Tibial artery (tissue), 4 donors: ENCODE measurements around the gene C4orf36.

Experiments used
- DNase-seq, 2 donors: peaks; one replicate each; pipeline ENCODE4 v3.0.0-alpha.2; 2019
- H3K27ac ChIP-seq, 2 donors: fragments of 200-600 bp; sonication (generic) in 1 of 2; 1 replicate in 1 of 2; 2 replicates in 1 of 2; pipeline ENCODE4 v1.5.1; 2018 to 2019; ENCODE audit warnings: mild to moderate bottlenecking in 1 of 2
- H3K27me3 ChIP-seq, 2 donors: fragments of 200-600 bp; sonication (generic) in 1 of 2; one replicate each; pipeline versions ENCODE4 v1.5.1 to v1.6.0; 2016 to 2019
- H3K36me3 ChIP-seq, 3 donors: fragments of 200-600 bp; sonication (generic) in 2 of 3; one replicate each; pipeline ENCODE4 v1.5.1; 2016 to 2019; ENCODE audit warnings: mild to moderate bottlenecking in 2 of 3
- H3K4me1 ChIP-seq, 4 donors: fragments of 200-600 bp; sonication (generic) in 2 of 4; 1 replicate in 3 of 4; 2 replicates in 1 of 4; pipeline ENCODE4 v1.5.1; 2016 to 2019
- H3K4me3 ChIP-seq, 2 donors: fragments of 200-600 bp; sonication (generic) in 1 of 2; 1 replicate in 1 of 2; 2 replicates in 1 of 2; pipeline ENCODE4 v1.5.1; 2018 to 2019; ENCODE audit warnings: mild to moderate bottlenecking in 2 of 2
- H3K9me3 ChIP-seq, 3 donors: fragments of 200-600 bp; sonication (generic) in 1 of 3; one replicate each; pipeline ENCODE4 v1.5.1; 2016 to 2019
- intact Hi-C: fragments of 100-400 bp; cut with DNase I; formaldehyde crosslinking; loops from one replicate; pipeline ENCODE4 v1.15.0; 2023; ENCODE audit warnings: low total_unique reads
- TF ChIP-seq, protein P1 (sequence below), 2 experiments: fragments of 200-600 bp in 1 of 2; fragments of 450-650 bp in 1 of 2; IDR thresholded peaks; one replicate each; pipeline ENCODE4 v1.5.1; 2017 to 2019; ENCODE audit warnings: antibody characterized with exemption in 2 of 2, mild to moderate bottlenecking in 1 of 2, moderate library complexity in 1 of 2

The C4orf36 gene

GRCh38 chr4:86896596-86896995 is 4.4 kb upstream of the C4orf36 start:
- Histone ChIP-seq H3K27ac (no peak overlapping the region), H3K9me3 (no peaks in the 10 kb centered on the region), H3K4me3 (no peak overlapping the region), H3K27me3 (no peaks in the 10 kb centered on the region), H3K4me1 (peaks cover 0 to 13% (median 2%) of the 10 kb centered on the region in 4 donors), H3K36me3 (no peaks in the 10 kb centered on the region)
- TF ChIP-seq, protein P1, sequence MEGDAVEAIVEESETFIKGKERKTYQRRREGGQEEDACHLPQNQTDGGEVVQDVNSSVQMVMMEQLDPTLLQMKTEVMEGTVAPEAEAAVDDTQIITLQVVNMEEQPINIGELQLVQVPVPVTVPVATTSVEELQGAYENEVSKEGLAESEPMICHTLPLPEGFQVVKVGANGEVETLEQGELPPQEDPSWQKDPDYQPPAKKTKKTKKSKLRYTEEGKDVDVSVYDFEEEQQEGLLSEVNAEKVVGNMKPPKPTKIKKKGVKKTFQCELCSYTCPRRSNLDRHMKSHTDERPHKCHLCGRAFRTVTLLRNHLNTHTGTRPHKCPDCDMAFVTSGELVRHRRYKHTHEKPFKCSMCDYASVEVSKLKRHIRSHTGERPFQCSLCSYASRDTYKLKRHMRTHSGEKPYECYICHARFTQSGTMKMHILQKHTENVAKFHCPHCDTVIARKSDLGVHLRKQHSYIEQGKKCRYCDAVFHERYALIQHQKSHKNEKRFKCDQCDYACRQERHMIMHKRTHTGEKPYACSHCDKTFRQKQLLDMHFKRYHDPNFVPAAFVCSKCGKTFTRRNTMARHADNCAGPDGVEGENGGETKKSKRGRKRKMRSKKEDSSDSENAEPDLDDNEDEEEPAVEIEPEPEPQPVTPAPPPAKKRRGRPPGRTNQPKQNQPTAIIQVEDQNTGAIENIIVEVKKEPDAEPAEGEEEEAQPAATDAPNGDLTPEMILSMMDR (IDR thresholded peaks at IDR 0.05), result no peak
- no peak for DNase-seq
- intact Hi-C loops, result no loop called here

GRCh38 chr4:86895692-86896488 is 3.7 kb upstream of the C4orf36 start:
- Histone ChIP-seq H3K27ac (no peak overlapping the region), H3K9me3 (no peaks in the 10 kb centered on the region), H3K4me3 (no peak overlapping the region), H3K4me1 (peaks cover 0 to 17% (median 3%) of the 10 kb centered on the region in 4 donors), H3K36me3 (no peaks in the 10 kb centered on the region), H3K27me3 (no peaks in the 10 kb centered on the region)
- TF ChIP-seq, protein P1 (IDR thresholded peaks at IDR 0.05), result peak; percentile 72 to 74
- intact Hi-C loops, result no loop called here
- DNase-seq, result no peak

DNA sequence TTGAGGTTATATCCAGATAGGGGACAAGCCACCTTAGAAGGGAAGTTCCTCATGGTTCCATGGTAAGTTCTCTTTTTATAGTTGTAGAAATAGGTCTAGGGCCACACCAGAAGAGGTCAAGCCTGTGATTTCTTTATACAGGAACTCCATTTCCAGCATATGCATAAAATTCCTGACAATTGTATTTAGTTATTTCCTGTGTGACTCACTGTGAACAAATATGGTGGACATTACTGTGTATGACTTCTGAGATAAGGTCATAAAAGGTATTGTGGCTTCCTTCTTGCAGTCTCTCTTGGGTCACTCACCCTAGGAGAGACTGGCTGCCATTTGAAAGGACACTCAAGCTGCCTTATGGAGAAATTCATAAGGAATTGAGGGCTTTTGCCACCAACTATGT is 2.2 kb upstream of the C4orf36 start:
- Histone ChIP-seq H3K27me3 (no peaks in the 10 kb centered on the region), H3K4me3 (no peak overlapping the region), H3K27ac (no peak overlapping the region), H3K9me3 (no peaks in the 10 kb centered on the region), H3K36me3 (no peaks in the 10 kb centered on the region), H3K4me1 (peaks cover 0 to 17% (median 3%) of the 10 kb centered on the region in 4 donors)
- TF ChIP-seq, protein P1 (IDR thresholded peaks at IDR 0.05), result no peak
- DNase-seq, result no peak
- intact Hi-C loops, result no loop called here

DNA sequence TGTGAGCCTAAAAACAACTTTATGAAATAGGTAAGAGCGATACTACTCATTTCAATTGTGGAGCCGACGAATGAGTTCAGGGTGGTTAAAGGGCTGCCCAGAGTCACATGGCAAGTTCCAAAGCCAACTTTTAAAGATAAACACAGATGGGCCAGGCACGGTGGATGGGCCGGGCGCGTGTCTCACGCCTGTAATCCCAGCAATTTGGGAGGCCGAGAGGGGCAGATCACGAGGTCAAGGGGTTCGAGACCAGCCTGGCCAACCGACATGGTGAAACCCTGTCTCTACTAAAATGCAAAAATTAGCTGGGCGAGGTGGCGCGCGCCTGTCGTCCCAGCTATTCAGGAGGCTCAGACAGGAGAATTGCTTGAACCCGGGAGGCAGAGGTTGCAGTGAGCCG is 914 bp upstream of the C4orf36 start:
- Histone ChIP-seq H3K27ac (no peak overlapping the region), H3K27me3 (no peaks in the 10 kb centered on the region), H3K4me3 (no peak overlapping the region), H3K36me3 (no peaks in the 10 kb centered on the region), H3K4me1 (peaks cover 0 to 17% (median 3%) of the 10 kb centered on the region in 4 donors), H3K9me3 (no peaks in the 10 kb centered on the region)
- intact Hi-C loops, result loop anchor here (2.0 kb wide), 1 partner anchor 396 kb away; no protein-coding TSS in a partner anchor
- TF ChIP-seq, protein P1 (IDR thresholded peaks at IDR 0.05), result no peak
- no peak for DNase-seq

DNA sequence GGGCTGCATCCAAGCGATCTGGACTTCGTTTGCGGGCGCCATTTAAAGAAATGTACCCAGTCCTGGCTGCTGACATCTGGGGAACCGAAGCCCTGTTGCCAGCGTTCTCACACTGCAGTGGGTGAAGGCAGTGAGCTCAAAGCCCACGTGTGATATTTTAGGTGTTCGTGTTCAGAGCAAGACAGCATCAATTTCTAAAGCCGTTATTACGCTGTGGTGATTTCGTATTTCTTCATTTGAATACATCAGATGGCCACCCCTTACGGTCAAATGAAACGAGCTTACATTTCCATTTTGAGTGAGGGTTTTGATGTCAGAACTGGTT is 376 bp upstream of the C4orf36 start:
- intact Hi-C loops, result loop anchor here (2.0 kb wide), 1 partner anchor 396 kb away; no protein-coding TSS in a partner anchor
- DNase-seq, result no peak
- H3K27me3 ChIP-seq, result no peaks in the 10 kb centered on the region
- H3K9me3 ChIP-seq, result no peaks in the 10 kb centered on the region
- H3K4me1 ChIP-seq, result peaks cover 0 to 17% (median 3%) of the 10 kb centered on the region in 4 donors
- no peaks in the 10 kb centered on the region for H3K36me3 ChIP-seq
- TF ChIP-seq, protein P1 (IDR thresholded peaks at IDR 0.05), result no peak
- peak overlapping the region; percentile 55 to 63 for H3K4me3 ChIP-seq
- H3K27ac ChIP-seq, result peak overlapping the region; percentile 43 to 47
